Fibroblast of the aortic adventitia (primary cell): Measurements from ENCODE around the gene KRT222. TPM values are rescaled to one million over a fixed set of nuclear protein-coding genes. Genes with fewer than 3 reads are reported as not detected.

Source experiments
- DNase-seq: peaks from one replicate; pipeline ENCODE4 v3.0.0-alpha.2; 2010; ENCODE audit warnings: low read depth
- H3K4me3 ChIP-seq: 2 replicates; pipeline ENCODE4 v1.5.1; 2011; ENCODE audit warnings: low read depth, mild to moderate bottlenecking, control low read depth, low read length, moderate library complexity
- total RNA-seq: library from RNA; depleted of rRNA; stranded (reverse); fragments of >200 nt; gene quantifications from 2 replicates; pipeline ENCODE4 v1.2.3, GENCODE V29; 2012; ENCODE audit warnings: low replicate concordance
- TF ChIP-seq, protein P1 (sequence below): IDR thresholded peaks from 2 replicates; pipeline ENCODE4 v1.5.1; 2011; ENCODE audit warnings: mild to moderate bottlenecking, low read length, control low read depth, inconsistent platforms; ENCODE audit not compliant: insufficient read depth

Gene KRT222
- total RNA-seq, 1 donor, result not detected

DNA sequence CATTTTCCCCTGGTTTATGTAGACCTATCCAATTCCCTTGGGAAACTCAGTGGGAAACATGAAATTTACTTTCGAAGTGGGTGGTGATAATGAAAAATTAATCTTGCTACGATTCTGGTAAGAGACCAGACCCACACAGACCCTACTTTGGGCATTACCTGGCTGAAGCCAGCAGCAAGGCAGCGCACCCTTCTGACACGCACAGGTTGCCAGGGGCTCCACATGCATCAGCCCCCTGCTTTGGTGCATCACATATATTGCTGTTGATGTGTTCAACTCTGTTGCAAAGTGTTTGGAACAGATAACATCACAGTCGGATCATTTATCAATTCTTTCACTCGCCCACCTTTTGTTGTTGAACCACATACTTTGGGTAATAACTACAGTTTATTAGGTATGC, 44.0 kb downstream of the KRT222 start:
- H3K4me3 ChIP-seq, result no peak overlapping the region
- TF ChIP-seq, protein P1, sequence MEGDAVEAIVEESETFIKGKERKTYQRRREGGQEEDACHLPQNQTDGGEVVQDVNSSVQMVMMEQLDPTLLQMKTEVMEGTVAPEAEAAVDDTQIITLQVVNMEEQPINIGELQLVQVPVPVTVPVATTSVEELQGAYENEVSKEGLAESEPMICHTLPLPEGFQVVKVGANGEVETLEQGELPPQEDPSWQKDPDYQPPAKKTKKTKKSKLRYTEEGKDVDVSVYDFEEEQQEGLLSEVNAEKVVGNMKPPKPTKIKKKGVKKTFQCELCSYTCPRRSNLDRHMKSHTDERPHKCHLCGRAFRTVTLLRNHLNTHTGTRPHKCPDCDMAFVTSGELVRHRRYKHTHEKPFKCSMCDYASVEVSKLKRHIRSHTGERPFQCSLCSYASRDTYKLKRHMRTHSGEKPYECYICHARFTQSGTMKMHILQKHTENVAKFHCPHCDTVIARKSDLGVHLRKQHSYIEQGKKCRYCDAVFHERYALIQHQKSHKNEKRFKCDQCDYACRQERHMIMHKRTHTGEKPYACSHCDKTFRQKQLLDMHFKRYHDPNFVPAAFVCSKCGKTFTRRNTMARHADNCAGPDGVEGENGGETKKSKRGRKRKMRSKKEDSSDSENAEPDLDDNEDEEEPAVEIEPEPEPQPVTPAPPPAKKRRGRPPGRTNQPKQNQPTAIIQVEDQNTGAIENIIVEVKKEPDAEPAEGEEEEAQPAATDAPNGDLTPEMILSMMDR, result no peak
- no peak for DNase-seq

DNA sequence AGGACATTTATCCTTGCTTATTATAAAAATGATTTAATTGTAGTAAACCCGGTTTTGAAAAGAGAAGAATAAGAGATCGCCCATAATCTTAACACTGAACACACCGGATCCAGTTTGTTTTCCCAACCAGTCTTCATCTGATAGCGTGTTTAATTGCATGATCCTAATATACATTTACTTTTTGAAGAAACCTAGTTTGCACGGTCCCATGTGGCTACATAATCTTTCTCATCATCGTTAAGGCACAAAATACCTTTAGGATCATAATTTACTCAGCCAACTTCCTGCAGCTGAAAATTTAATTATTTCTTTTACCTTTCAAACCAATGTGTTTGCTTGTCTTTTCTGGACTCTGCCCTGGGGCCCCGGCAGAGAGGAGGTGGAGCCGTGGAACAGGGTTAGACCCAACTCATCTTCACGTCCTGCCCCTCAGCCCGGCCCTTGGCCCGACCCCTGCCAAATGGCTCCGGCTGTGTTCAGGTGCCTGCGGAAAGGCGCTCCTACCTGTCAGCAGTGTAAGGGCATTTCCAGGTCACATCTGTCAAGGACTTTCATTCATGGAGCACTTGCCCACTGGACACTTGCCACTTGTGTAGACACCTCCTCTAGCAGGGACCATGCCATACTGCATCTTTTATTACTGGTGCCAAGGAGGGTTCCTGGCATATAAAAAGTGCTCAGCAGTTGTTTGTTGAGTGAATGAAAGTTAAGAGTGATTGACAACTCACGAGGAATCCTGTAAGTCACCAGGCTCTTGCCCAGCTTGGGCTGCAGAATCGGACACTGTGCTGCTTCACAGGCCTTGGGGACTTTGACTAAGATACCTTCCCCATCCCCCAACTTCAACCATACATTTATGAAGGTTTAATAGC, 46.0 kb downstream of the KRT222 start:
- H3K4me3 ChIP-seq, result no peak overlapping the region
- TF ChIP-seq, protein P1, result no peak
- no peak for DNase-seq

DNA sequence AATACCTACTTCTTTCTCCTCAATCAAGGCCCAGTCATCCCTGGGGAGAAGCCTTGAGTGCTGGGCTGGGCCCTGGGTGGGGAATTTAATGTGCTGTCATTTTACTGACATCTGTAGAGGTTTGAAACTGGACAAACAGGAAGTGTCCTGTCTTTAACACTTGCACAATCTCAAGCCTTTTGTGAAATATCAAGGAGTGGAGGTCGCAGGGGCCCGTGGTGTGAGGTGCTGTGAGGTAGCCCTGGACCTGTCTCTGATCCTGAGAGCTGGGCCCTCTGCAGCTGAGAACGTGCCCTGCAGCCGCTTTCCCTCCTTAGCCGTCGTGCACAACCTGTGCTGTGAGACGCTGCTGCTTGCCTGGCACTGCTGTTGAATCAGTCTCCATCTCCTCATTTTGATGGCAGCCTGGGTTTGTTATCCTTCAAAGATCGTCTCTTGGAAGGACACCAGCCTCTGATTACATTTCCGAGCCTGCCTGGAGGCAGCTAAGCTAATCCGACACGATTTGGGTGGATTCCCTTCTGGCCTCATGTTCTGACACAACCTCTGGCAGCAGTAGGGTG, 47.2 kb downstream of the KRT222 start:
- peak; percentile 9 for DNase-seq
- TF ChIP-seq, protein P1, result no peak
- H3K4me3 ChIP-seq, result no peak overlapping the region

DNA sequence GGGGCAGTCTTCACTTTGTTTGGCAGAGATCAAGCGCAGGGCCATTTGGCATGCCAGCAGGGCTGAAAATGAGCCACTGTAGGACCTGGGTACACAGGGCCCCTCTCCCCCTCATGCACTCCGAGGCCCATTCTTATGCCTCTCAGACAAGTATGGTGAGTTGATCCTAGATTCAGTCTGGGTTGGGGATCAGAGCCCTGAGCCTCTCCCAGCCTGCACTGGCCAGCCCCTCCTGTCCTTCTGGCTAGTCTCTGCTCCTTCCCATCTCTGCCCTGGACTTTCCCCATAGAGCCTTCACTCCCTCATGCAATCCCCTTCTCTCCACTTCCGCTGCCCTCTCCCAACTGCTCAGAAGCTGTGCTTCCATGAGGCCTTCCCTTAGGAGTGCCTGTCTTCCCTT, 48.4 kb downstream of the KRT222 start:
- DNase-seq, result no peak
- no peak overlapping the region for H3K4me3 ChIP-seq
- TF ChIP-seq, protein P1, result no peak

DNA sequence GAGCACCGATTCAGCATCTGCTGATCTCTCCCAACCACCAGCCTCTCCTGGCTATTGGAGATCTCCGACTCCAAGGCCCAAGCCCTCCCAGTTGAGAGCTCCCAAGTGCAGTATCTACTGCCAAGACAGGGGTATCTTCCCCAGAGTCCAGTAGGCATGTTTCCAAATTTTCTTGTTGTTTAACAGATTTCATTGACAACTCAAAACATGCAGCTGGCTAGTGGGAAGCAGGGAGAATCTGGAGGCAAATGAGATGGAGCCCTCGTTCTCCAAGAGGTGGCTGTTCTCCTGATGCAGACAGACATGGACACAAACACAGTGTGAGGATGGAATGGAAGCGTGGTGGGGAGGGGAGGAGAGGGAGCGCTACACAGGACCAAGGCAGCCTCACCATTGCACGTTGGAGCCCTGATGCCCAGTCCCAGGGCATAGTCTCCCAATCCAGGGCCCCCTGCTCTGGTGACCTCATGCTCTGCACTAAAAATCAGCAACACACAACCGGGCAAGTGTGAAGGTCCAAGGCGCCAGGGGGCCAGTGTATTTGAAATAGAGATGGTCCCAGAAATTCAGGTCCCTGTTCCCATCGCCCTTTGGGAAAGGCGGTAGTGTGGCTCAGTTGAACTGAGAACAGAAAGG, 49.0 kb downstream of the KRT222 start:
- TF ChIP-seq, protein P1, result no peak
- no peak for DNase-seq
- H3K4me3 ChIP-seq, result no peak overlapping the region

DNA sequence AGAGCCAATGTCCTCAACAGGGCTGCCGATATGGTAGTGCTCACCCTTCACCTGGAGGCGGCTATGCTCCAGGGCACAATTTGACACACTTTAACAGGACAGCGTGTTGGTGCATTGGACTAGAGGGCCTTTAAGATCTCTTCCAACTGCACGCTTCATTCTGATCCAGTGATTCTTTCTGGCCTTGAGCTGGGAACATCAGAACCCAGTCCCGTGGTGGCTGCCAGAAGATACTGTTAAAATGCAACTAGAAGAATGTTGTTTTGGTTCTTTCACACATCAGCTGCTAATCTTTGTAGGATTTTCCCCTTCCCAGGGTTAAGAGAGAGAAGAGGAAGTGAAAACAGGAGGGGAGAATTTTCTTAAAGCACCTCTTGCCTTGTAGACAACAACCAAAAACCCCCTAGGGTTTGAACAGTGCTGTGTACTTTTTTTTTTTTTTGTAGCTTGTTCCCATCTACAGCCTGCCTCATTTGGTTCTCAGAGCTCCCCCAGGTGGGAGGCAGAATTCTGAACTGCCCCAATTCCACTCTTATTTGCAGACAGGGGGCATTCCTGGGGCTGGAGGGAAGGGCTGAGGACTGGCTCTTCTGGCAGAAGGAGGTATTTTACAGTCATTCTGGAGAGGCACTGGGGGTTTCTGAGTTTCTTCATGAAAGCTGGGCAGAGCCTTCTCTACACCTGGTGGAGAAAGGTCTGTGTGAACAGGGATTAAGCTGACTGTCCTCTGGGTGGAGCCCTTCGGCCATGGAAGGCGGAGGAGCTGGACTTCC, 49.7 kb downstream of the KRT222 start:
- peak; percentile 53 for DNase-seq
- TF ChIP-seq, protein P1, result peak; percentile 42
- H3K4me3 ChIP-seq, result no peak overlapping the region
